Hepatocyte (in vitro differentiated cells): Measurements from ENCODE around the gene DRC7. TPM values are rescaled to one million over a fixed set of nuclear protein-coding genes. Genes with fewer than 3 reads are reported as not detected.

Experiments
- DNase-seq: peaks from one replicate; pipeline ENCODE4 v3.0.0-alpha.2; 2016; ENCODE audit warnings: low spot score
- H2AFZ ChIP-seq: fragments of 200-600 bp; sonication (generic); 2 replicates; pipeline ENCODE4 v1.6.0; 2016; ENCODE audit warnings: antibody characterized with exemption, mild to moderate bottlenecking
- H3K27ac ChIP-seq: fragments of 200-600 bp; sonication (generic); 2 replicates; pipeline ENCODE4 v1.5.1; 2016; ENCODE audit warnings: mild to moderate bottlenecking
- H3K27me3 ChIP-seq: fragments of 200-600 bp; sonication (generic); 2 replicates; pipeline ENCODE4 v1.6.1; 2016
- H3K36me3 ChIP-seq: fragments of 200-600 bp; sonication (generic); replicated peaks from 2 replicates; pipeline ENCODE4 v1.5.1; 2016; ENCODE audit warnings: low read depth; ENCODE audit not compliant: insufficient read depth
- H3K4me1 ChIP-seq: fragments of 200-600 bp; sonication (generic); 2 replicates; pipeline ENCODE4 v1.5.1; 2016; ENCODE audit warnings: mild to moderate bottlenecking, moderate library complexity; ENCODE audit not compliant: insufficient read depth
- H3K4me2 ChIP-seq: fragments of 200-600 bp; sonication (generic); 2 replicates; pipeline ENCODE4 v1.6.0; 2016
- H3K4me3 ChIP-seq: fragments of 200-600 bp; sonication (generic); 2 replicates; pipeline ENCODE4 v1.5.1; 2016; ENCODE audit warnings: mild to moderate bottlenecking
- H3K79me2 ChIP-seq: fragments of 200-600 bp; sonication (generic); 2 replicates; pipeline ENCODE4 v1.6.0; 2017; ENCODE audit warnings: mild to moderate bottlenecking
- H3K9me2 ChIP-seq: fragments of 200-600 bp; sonication (generic); replicated peaks from 2 replicates; pipeline ENCODE4 v1.6.0; 2017; ENCODE audit warnings: mild to moderate bottlenecking; ENCODE audit not compliant: insufficient read depth
- H3K9me3 ChIP-seq: fragments of 200-600 bp; sonication (generic); 2 replicates; pipeline ENCODE4 v1.5.1; 2016; ENCODE audit warnings: low read depth, mild to moderate bottlenecking
- H4K20me1 ChIP-seq: fragments of 200-600 bp; sonication (generic); 2 replicates; pipeline ENCODE4 v1.6.0; 2016; ENCODE audit warnings: mild to moderate bottlenecking; ENCODE audit not compliant: insufficient read depth, poor library complexity, severe bottlenecking
- CTCF ChIP-seq: fragments of 200-600 bp; sonication (generic); IDR thresholded peaks from 2 replicates; pipeline ENCODE4 v1.5.1; 2016; ENCODE audit warnings: antibody characterized with exemption, mild to moderate bottlenecking; ENCODE audit not compliant: poor library complexity
- EZH2 ChIP-seq: fragments of 200-600 bp; sonication (generic); IDR thresholded peaks from 2 replicates; pipeline ENCODE4 v1.6.1; 2016; ENCODE audit warnings: antibody characterized with exemption, mild to moderate bottlenecking, borderline replicate concordance
- EZH2phosphoT487 ChIP-seq: fragments of 200-600 bp; sonication (generic); IDR thresholded peaks from one replicate; pipeline ENCODE4 v1.6.1; 2018; ENCODE audit warnings: antibody characterized with exemption, mild to moderate bottlenecking, low read depth, moderate library complexity; ENCODE audit not compliant: unreplicated experiment, severe bottlenecking
- WGBS: methylation state at CpG from one replicate; pipeline ENCODE4 v1.1.6; 2016; ENCODE audit warnings: low lambda C conversion rate; ENCODE audit errors: missing lambda C conversion rate; 5-methylcytosine and 5-hydroxymethylcytosine counted together
- polyA plus RNA-seq: library from polyadenylated mRNA; unstranded; fragments of >200 nt; fragmentation: Nextera tagmentation; extraction: Ambion mirVana; gene quantifications from 2 replicates; pipeline ENCODE4 v1.2.1, GENCODE V29; 2016
- total RNA-seq: library from RNA; depleted of rRNA; stranded (reverse); fragments of >200 nt; gene quantifications from 2 replicates; pipeline ENCODE4 v1.2.3, GENCODE V29; 2014

Gene DRC7
- total and polyA plus RNA-seq, 2 experiments from 2014 or later, result 0.27 to 0.93 TPM

- H3K4me2 ChIP-seq, result peak overlapping the region; percentile 66
- no peak overlapping the region for H3K4me3 ChIP-seq
- H3K4me1 ChIP-seq, result peaks cover 7% of the 10 kb centered on the region
- no peaks in the 10 kb centered on the region for H3K79me2 ChIP-seq
- H4K20me1 ChIP-seq, result no peaks in the 10 kb centered on the region
- H3K27me3 ChIP-seq, result no peaks in the 10 kb centered on the region
- H2AFZ ChIP-seq, result no peak overlapping the region
- H3K9me2 ChIP-seq, result no peaks in the 10 kb centered on the region
- no peaks in the 10 kb centered on the region for H3K36me3 ChIP-seq
- 47% methylated on average over 10 of the region's 10 CpGs for WGBS
- no peak overlapping the region for H3K27ac ChIP-seq
- no peak for TF ChIP-seq EZH2
- TF ChIP-seq EZH2phosphoT487, result no peak
- TF ChIP-seq CTCF, result no peak
- DNase-seq, result peak; percentile 40
- H3K9me3 ChIP-seq, result no peaks in the 10 kb centered on the region
Measured at GRCh38 chr16:57694231-57694724, 328 bp upstream of the DRC7 start.

- TF ChIP-seq EZH2phosphoT487 (no peak), EZH2 (no peak), CTCF (no peak)
- Histone ChIP-seq H3K9me2 (no peaks in the 10 kb centered on the region), H3K4me2 (no peak overlapping the region), H3K4me3 (no peak overlapping the region), H4K20me1 (no peaks in the 10 kb centered on the region), H2AFZ (no peak overlapping the region), H3K9me3 (no peaks in the 10 kb centered on the region), H3K4me1 (peaks cover 5% of the 10 kb centered on the region), H3K27me3 (no peaks in the 10 kb centered on the region), H3K79me2 (no peaks in the 10 kb centered on the region), H3K36me3 (no peaks in the 10 kb centered on the region), H3K27ac (no peak overlapping the region)
- 86% methylated on average over 5 of the region's 5 CpGs for WGBS
- no peak for DNase-seq
Measured at GRCh38 chr16:57695680-57696069, 1.1 kb downstream of the DRC7 start.

GRCh38 chr16:57696240-57696639 lies 1.6 kb downstream of the DRC7 start:
- Histone ChIP-seq H3K27ac (no peak overlapping the region), H3K79me2 (no peaks in the 10 kb centered on the region), H3K4me3 (no peak overlapping the region), H3K9me3 (no peaks in the 10 kb centered on the region), H4K20me1 (no peaks in the 10 kb centered on the region), H3K9me2 (no peaks in the 10 kb centered on the region), H3K4me2 (no peak overlapping the region), H2AFZ (no peak overlapping the region), H3K36me3 (no peaks in the 10 kb centered on the region), H3K27me3 (no peaks in the 10 kb centered on the region), H3K4me1 (peaks cover 11% of the 10 kb centered on the region)
- DNase-seq, result no peak
- 84% methylated on average over 7 of the region's 7 CpGs for WGBS
- TF ChIP-seq CTCF, result no peak
- no peak for TF ChIP-seq EZH2phosphoT487
- TF ChIP-seq EZH2, result no peak
